Endothelial cell of umbilical vein (primary cell): Measurements from ENCODE around the gene CAP2. TPM values are rescaled to one million over a fixed set of nuclear protein-coding genes. Genes with fewer than 3 reads are reported as not detected.

Experiments
- BruUV-seq: library from RNA; stranded (reverse); fragments of 400-500 nt; replicated peaks from 2 replicates; lab custom pipeline; 2021; lab: Mats Ljungman, UMichigan
- CTCF ChIA-PET: fragments of 300-600, 350-600 bp; sonication (Branson Sonifier 250); formaldehyde crosslinking; loops from one replicate; lab custom pipeline; 2021; ENCODE audit warnings: antibody characterized with exemption, inconsistent platforms; lab: Charles Lee
- POLR2A ChIA-PET: fragments of 300-600, 350-600 bp; sonication (Branson Sonifier 250); formaldehyde crosslinking; loops from one replicate; lab custom pipeline; 2021; ENCODE audit warnings: antibody characterized with exemption, inconsistent platforms; lab: Charles Lee
- DNase-seq: peaks from one replicate; pipeline ENCODE4 v3.0.0-alpha.2; 2011; ENCODE audit warnings: low read depth, low spot score
- FAIRE-seq: peaks from 2 replicates; lab custom pipeline; 2011; peaks lifted over from hg19 to GRCh38; lab: Jason Lieb, UNC
- H2AFZ ChIP-seq: 2 replicates; pipeline ENCODE4 v1.6.0; 2012; ENCODE audit warnings: low read depth, low read length, control low read depth, inconsistent platforms
- H3K27ac ChIP-seq: 2 replicates; pipeline ENCODE4 v1.5.1; 2011; ENCODE audit warnings: low read depth, mild to moderate bottlenecking, control low read depth, low read length, moderate library complexity; ENCODE audit not compliant: insufficient read depth
- H3K27me3 ChIP-seq, 2 experiments: 2 replicates each; pipeline versions ENCODE4 v1.6.0 to v1.6.1; 2011; ENCODE audit warnings: low read length in 2 of 2, mixed read lengths in 1 of 2; ENCODE audit not compliant: control insufficient read depth in 2 of 2, insufficient read depth in 2 of 2
- H3K36me3 ChIP-seq, 2 experiments: 2 replicates in 1 of 2; 3 replicates in 1 of 2; pipeline ENCODE4 v1.5.1; 2011; ENCODE audit warnings: low read length in 2 of 2, mild to moderate bottlenecking in 1 of 2, moderate library complexity in 1 of 2; ENCODE audit not compliant: control insufficient read depth in 2 of 2, insufficient read depth in 2 of 2; ENCODE audit errors: extremely low read depth in 1 of 2
- H3K4me1 ChIP-seq: 3 replicates; pipeline ENCODE4 v1.5.1; 2011; ENCODE audit warnings: mild to moderate bottlenecking, low read length; ENCODE audit not compliant: control insufficient read depth, insufficient read depth; ENCODE audit errors: extremely low read depth
- H3K4me2 ChIP-seq: 2 replicates; pipeline ENCODE4 v1.6.1; 2011; ENCODE audit warnings: low read length, control low read depth, mixed read lengths; ENCODE audit not compliant: insufficient read depth
- H3K4me3 ChIP-seq, 3 experiments: fragments of 200-600 bp in 1 of 3; sonication (generic), shearing (Covaris generic) in 1 of 3; replicated peaks in 1 of 3; 2 replicates each; pipeline ENCODE4 v1.5.1; 2011 to 2016; ENCODE audit warnings: control low read depth in 3 of 3, low read length in 3 of 3, mild to moderate bottlenecking in 2 of 3, inconsistent platforms in 1 of 3, low read depth in 1 of 3, moderate library complexity in 1 of 3; ENCODE audit not compliant: insufficient read depth in 1 of 3
- H3K79me2 ChIP-seq: 2 replicates; pipeline ENCODE4 v1.6.0; 2012; ENCODE audit warnings: low read length, inconsistent platforms; ENCODE audit not compliant: control insufficient read depth, insufficient read depth
- H3K9ac ChIP-seq: replicated peaks from 2 replicates; pipeline ENCODE3; 2011; ENCODE audit warnings: low read length, control low read depth; ENCODE audit not compliant: insufficient read depth; ENCODE audit errors: extremely low read depth
- H3K9me1 ChIP-seq: replicated peaks from 3 replicates; pipeline ENCODE4 v1.6.0; 2011; ENCODE audit warnings: mild to moderate bottlenecking, low read length; ENCODE audit not compliant: control insufficient read depth, insufficient read depth; ENCODE audit errors: extremely low read depth
- H3K9me3 ChIP-seq: replicated peaks from 2 replicates; pipeline ENCODE4 v1.5.1; 2012; ENCODE audit warnings: low read length, inconsistent platforms; ENCODE audit not compliant: control insufficient read depth, insufficient read depth
- H4K20me1 ChIP-seq: replicated peaks from 2 replicates; pipeline ENCODE3; 2011; ENCODE audit warnings: mild to moderate bottlenecking, low read length; ENCODE audit not compliant: control insufficient read depth, insufficient read depth; ENCODE audit errors: extremely low read depth
- CTCF ChIP-seq, 2 donors: IDR thresholded peaks; 1 replicate in 1 of 2; 2 replicates in 1 of 2; pipeline ENCODE4 v1.5.1; 2011; ENCODE audit warnings: low read length in 2 of 2, mild to moderate bottlenecking in 2 of 2, moderate library complexity in 2 of 2, control low read depth in 1 of 2, inconsistent platforms in 1 of 2, low read depth in 1 of 2; ENCODE audit not compliant: insufficient read depth in 1 of 2; ENCODE audit errors: extremely low read depth in 1 of 2
- FOS ChIP-seq: IDR thresholded peaks from 2 replicates; pipeline ENCODE4 v1.6.1; 2011; ENCODE audit warnings: mild to moderate bottlenecking, low read length, moderate library complexity, borderline replicate concordance; ENCODE audit not compliant: insufficient read depth
- GATA2 ChIP-seq: IDR thresholded peaks from 2 replicates; pipeline ENCODE4 v1.7.0; 2011; ENCODE audit warnings: low read depth, mild to moderate bottlenecking, moderate library complexity, mixed read lengths, low read length; ENCODE audit not compliant: insufficient read length, insufficient read depth
- JUN ChIP-seq: IDR thresholded peaks from 2 replicates; pipeline ENCODE4 v1.6.1; 2011; ENCODE audit warnings: borderline replicate concordance, low read depth; ENCODE audit not compliant: insufficient read length, insufficient read depth
- dilution Hi-C: fragments of 300-500 bp; cut with MboI; formaldehyde crosslinking; loops from one replicate; pipeline ENCODE4 v1.15.0; 2019; ENCODE audit warnings: low sequenced_read_pairs; ENCODE audit not compliant: extremely low pct_ligation_motif_present
- intact Hi-C: fragments of 100-400 bp; cut with micrococcal nuclease; formaldehyde crosslinking; loops from one replicate; pipeline ENCODE4 v1.10.0; 2022
- polyA plus RNA-seq, 4 experiments: library from polyadenylated mRNA; depleted of rRNA in 3 of 4; stranded (reverse) in 3 of 4; unstranded in 1 of 4; fragments of >200 nt; gene quantifications; 2 replicates each; pipeline versions ENCODE4 v1.2.1 to v1.2.3, GENCODE V29; 2011 to 2012; ENCODE audit warnings: missing spikeins in 1 of 4
- total RNA-seq: library from RNA; stranded (reverse); gene quantifications from 2 replicates; pipeline ENCODE4 v1.2.3, GENCODE V29; 2021

CAP2 gene
- total and polyA plus RNA-seq, 2 donors (not counting 3 experiments of a cell fraction or from before 2014, with no cell fraction given) = 12.2 to 21.3 TPM

- no peaks in the 10 kb centered on the region for H3K79me2 ChIP-seq
- dilution Hi-C loops = no loop called here
- FAIRE-seq = peak; percentile 77
Measured at GRCh38 chr6:17469006-17469832, 75.8 kb downstream of the CAP2 start.

More at GRCh38 chr6:17469006-17469832, 75.8 kb downstream of the CAP2 start:
- no peak overlapping the region for H3K4me3 ChIP-seq
- no peaks in the 10 kb centered on the region for H3K9me3 ChIP-seq
- H3K9me1 ChIP-seq = no peaks in the 10 kb centered on the region
- intact Hi-C loops = loop anchor here (1.0 to 5.0 kb wide), 5 partner anchors 22 to 313 kb away; partner anchors contain the start of gene RBM24
- POLR2A ChIA-PET = no interaction called here
- CTCF ChIA-PET = interaction anchor here (0.9 to 2.6 kb wide), 6 partner anchors 22 to 336 kb away, joined by 3 to 41 read pairs (median 4); no protein-coding TSS in a partner anchor
- peaks cover 4% of the 10 kb centered on the region for H3K4me1 ChIP-seq
- H3K27me3 ChIP-seq = no peaks in the 10 kb centered on the region
- DNase-seq = peak; percentile 85
- peak overlapping the region; percentile 69 for H2AFZ ChIP-seq
- H3K27ac ChIP-seq = no peak overlapping the region
- no peaks in the 10 kb centered on the region for H3K36me3 ChIP-seq
- TF ChIP-seq JUN (no peak), GATA2 (no peak), CTCF (IDR thresholded peaks at IDR 0.05; ENCODE audit: extremely low read depth in 1 of 2, insufficient read depth in 1 of 2, low read depth in 1 of 2, low read length in 2 of 2) (peak; percentile 39 to 62), FOS (no peak)
- no TSS peak for BruUV-seq
- H4K20me1 ChIP-seq = no peaks in the 10 kb centered on the region
- H3K9ac ChIP-seq = no peak overlapping the region
- peak overlapping the region; percentile 46 for H3K4me2 ChIP-seq
